ENCODE results near the gene DHX16. TPM values are rescaled to one million over a fixed set of nuclear protein-coding genes. Genes with fewer than 3 reads are reported as not detected.
A peak's percentile ranks its signal among the peaks of the same experiment; 100 is the strongest.

Gene DHX16
- total and polyA plus RNA-seq, 9 of the 15 experiments (the other 6 are each of a cell fraction or from before 2014, with no cell fraction given), result 14.6 to 66.1 (median 47.5) TPM

DNA sequence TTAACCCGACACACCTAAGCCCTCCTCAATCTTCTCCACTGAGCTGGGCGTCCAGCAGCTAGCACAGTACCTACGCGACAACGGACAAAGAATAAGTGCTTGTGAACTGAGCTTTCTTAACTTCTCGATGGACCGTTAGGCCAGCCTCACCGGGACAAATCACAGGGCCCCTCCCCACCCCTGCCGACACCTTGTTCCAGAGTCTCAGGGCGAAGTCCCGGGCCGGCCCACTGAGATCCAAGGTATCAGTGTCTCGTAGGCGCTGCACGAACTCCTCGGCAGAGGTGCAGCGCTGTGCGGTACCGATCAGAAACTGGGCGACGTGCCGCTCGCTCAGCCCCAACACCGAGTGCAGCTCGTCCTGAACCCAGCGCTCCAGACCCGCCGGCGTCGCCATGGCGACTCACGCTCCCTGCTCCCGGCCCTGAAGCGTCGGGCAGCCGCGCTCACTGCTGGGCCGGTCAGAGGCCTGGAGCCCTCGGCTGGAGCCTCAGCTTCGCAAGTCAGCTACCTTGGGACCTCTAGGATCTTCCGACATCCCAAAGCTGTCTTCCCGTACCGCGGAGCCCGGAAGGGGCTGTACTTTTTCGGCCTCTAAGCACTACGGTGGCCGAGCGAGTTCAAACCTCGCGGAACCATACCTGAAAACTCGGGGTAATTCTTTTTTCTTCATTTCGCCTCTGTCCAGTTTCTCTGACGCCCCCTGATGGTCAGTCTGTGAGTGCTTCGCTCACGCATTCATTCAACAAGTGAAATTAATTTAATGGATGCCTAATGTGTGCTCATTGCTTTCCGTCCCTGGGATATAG is at the start of gene DHX16 (continued):
- no peak for TF ChIP-seq SMAD1 (IDR thresholded peaks at IDR 0.05; ENCODE audit: low read depth, low read length, partially characterized antibody)
- peak in 1 of 2 experiments; percentile 42; a peak in 2 of 4 replicates for TF ChIP-seq TRIM24 (IDR thresholded peaks at IDR 0.05)
- TF ChIP-seq MAFK (IDR thresholded peaks at IDR 0.05; ENCODE audit: low read length), result no peak; the same call in 1 of the 2 replicates
- peak in 1 of 2 experiments; percentile 58; a peak in 1 of 4 replicates for TF ChIP-seq ZMIZ1 (IDR thresholded peaks at IDR 0.05; ENCODE audit: low read depth in 2 of 2, low read length in 2 of 2)
- TF ChIP-seq MAZ (CRISPR knock-in tag; conservative IDR thresholded peaks at IDR 0.05 in 1 of 2, IDR thresholded peaks at IDR 0.05 in 1 of 2), result peak; percentile 75 to 80
- no peak for TF ChIP-seq IRF9 (tag; IDR thresholded peaks at IDR 0.05)
- TF ChIP-seq PATZ1 (CRISPR knock-in tag; IDR thresholded peaks at IDR 0.05; ENCODE audit: borderline replicate concordance), result no peak
- peak; percentile 60; the same call in 1 of the 2 replicates for TF ChIP-seq DIDO1 (tag; IDR thresholded peaks at IDR 0.05; ENCODE audit: low read depth)
- TF ChIP-seq, protein P1, sequence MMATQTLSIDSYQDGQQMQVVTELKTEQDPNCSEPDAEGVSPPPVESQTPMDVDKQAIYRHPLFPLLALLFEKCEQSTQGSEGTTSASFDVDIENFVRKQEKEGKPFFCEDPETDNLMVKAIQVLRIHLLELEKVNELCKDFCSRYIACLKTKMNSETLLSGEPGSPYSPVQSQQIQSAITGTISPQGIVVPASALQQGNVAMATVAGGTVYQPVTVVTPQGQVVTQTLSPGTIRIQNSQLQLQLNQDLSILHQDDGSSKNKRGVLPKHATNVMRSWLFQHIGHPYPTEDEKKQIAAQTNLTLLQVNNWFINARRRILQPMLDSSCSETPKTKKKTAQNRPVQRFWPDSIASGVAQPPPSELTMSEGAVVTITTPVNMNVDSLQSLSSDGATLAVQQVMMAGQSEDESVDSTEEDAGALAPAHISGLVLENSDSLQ (IDR thresholded peaks at IDR 0.05), result no peak
- peak; percentile 42; the same call in 1 of the 2 replicates for TF ChIP-seq BCOR (IDR thresholded peaks at IDR 0.05)
- TF ChIP-seq, protein P2, sequence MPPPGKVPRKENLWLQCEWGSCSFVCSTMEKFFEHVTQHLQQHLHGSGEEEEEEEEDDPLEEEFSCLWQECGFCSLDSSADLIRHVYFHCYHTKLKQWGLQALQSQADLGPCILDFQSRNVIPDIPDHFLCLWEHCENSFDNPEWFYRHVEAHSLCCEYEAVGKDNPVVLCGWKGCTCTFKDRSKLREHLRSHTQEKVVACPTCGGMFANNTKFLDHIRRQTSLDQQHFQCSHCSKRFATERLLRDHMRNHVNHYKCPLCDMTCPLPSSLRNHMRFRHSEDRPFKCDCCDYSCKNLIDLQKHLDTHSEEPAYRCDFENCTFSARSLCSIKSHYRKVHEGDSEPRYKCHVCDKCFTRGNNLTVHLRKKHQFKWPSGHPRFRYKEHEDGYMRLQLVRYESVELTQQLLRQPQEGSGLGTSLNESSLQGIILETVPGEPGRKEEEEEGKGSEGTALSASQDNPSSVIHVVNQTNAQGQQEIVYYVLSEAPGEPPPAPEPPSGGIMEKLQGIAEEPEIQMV (tag; conservative IDR thresholded peaks at IDR 0.05; ENCODE audit: low read depth), result no peak
- no peak for TF ChIP-seq ZNF445 (CRISPR knock-in tag; IDR thresholded peaks at IDR 0.05; ENCODE audit: low read depth)
- no peak for TF ChIP-seq FUS (optimal IDR thresholded peaks at IDR 0.05; ENCODE audit: low read depth, low read length)
- TF ChIP-seq GMEB1 (CRISPR knock-in tag; IDR thresholded peaks at IDR 0.05), result 0 out of 2 replicates have a peak, but pooled peaks have one; percentile 20
- TF ChIP-seq SMARCE1 (IDR thresholded peaks at IDR 0.05), result no peak
- TF ChIP-seq ZNF23 (CRISPR knock-in tag; IDR thresholded peaks at IDR 0.05), result no peak

Measured in K562 (cell line).